ENCODE results near the gene PGGHG.

Gene PGGHG

GRCh38 chr11:292211-293121 is 3.5 kb downstream of the PGGHG start:
- DNase-seq (ENCODE audit: low read depth), result no peak
- TF ChIP-seq CTCF (IDR thresholded peaks at IDR 0.05; ENCODE audit: insufficient read depth, low read depth, low read length, missing control alignments), result no peak
- H3K4me3 ChIP-seq (ENCODE audit: low read length), result no peak overlapping the region

- no peak overlapping the region for H3K4me3 ChIP-seq (ENCODE audit: low read length)
- DNase-seq (ENCODE audit: low read depth), result no peak
- TF ChIP-seq CTCF (IDR thresholded peaks at IDR 0.05; ENCODE audit: insufficient read depth, low read depth, low read length, missing control alignments), result no peak
Measured at GRCh38 chr11:293271-293851, 4.4 kb downstream of the PGGHG start.

- TF ChIP-seq CTCF (IDR thresholded peaks at IDR 0.05; ENCODE audit: insufficient read depth, low read depth, low read length, missing control alignments), result no peak
- DNase-seq (ENCODE audit: low read depth), result no peak
- no peak overlapping the region for H3K4me3 ChIP-seq (ENCODE audit: low read length)
Measured at GRCh38 chr11:293852-294661, 5.1 kb downstream of the PGGHG start.

- no peak overlapping the region for H3K4me3 ChIP-seq (ENCODE audit: low read length)
- DNase-seq (ENCODE audit: low read depth), result no peak
- TF ChIP-seq CTCF (IDR thresholded peaks at IDR 0.05; ENCODE audit: insufficient read depth, low read depth, low read length, missing control alignments), result no peak
Measured at GRCh38 chr11:294780-295179, 5.9 kb downstream of the PGGHG start.

- no peak for DNase-seq (ENCODE audit: low read depth)
- TF ChIP-seq CTCF (IDR thresholded peaks at IDR 0.05; ENCODE audit: insufficient read depth, low read depth, low read length, missing control alignments), result no peak
- no peak overlapping the region for H3K4me3 ChIP-seq (ENCODE audit: low read length)
Measured at GRCh38 chr11:295351-296170, 6.6 kb downstream of the PGGHG start.

Data from epithelial cell of esophagus (primary cell).